Endothelial cell of umbilical vein (primary cell): Measurements from ENCODE around the gene CAMK2D. TPM values are rescaled to one million over a fixed set of nuclear protein-coding genes. Genes with fewer than 3 reads are reported as not detected.

Experiments
- BruUV-seq: library from RNA; stranded (reverse); fragments of 400-500 nt; replicated peaks from 2 replicates; lab custom pipeline; 2021; lab: Mats Ljungman, UMichigan
- CTCF ChIA-PET: fragments of 300-600, 350-600 bp; sonication (Branson Sonifier 250); formaldehyde crosslinking; loops from one replicate; lab custom pipeline; 2021; ENCODE audit warnings: antibody characterized with exemption, inconsistent platforms; lab: Charles Lee
- POLR2A ChIA-PET: fragments of 300-600, 350-600 bp; sonication (Branson Sonifier 250); formaldehyde crosslinking; loops from one replicate; lab custom pipeline; 2021; ENCODE audit warnings: antibody characterized with exemption, inconsistent platforms; lab: Charles Lee
- DNase-seq: peaks from one replicate; pipeline ENCODE4 v3.0.0-alpha.2; 2011; ENCODE audit warnings: low read depth, low spot score
- FAIRE-seq: peaks from 2 replicates; lab custom pipeline; 2011; peaks lifted over from hg19 to GRCh38; lab: Jason Lieb, UNC
- H2AFZ ChIP-seq: 2 replicates; pipeline ENCODE4 v1.6.0; 2012; ENCODE audit warnings: low read depth, low read length, control low read depth, inconsistent platforms
- H3K27ac ChIP-seq: 2 replicates; pipeline ENCODE4 v1.5.1; 2011; ENCODE audit warnings: low read depth, mild to moderate bottlenecking, control low read depth, low read length, moderate library complexity; ENCODE audit not compliant: insufficient read depth
- H3K27me3 ChIP-seq, 2 experiments: 2 replicates each; pipeline versions ENCODE4 v1.6.0 to v1.6.1; 2011; ENCODE audit warnings: low read length in 2 of 2, mixed read lengths in 1 of 2; ENCODE audit not compliant: control insufficient read depth in 2 of 2, insufficient read depth in 2 of 2
- H3K36me3 ChIP-seq, 2 experiments: 2 replicates in 1 of 2; 3 replicates in 1 of 2; pipeline ENCODE4 v1.5.1; 2011; ENCODE audit warnings: low read length in 2 of 2, mild to moderate bottlenecking in 1 of 2, moderate library complexity in 1 of 2; ENCODE audit not compliant: control insufficient read depth in 2 of 2, insufficient read depth in 2 of 2; ENCODE audit errors: extremely low read depth in 1 of 2
- H3K4me1 ChIP-seq: 3 replicates; pipeline ENCODE4 v1.5.1; 2011; ENCODE audit warnings: mild to moderate bottlenecking, low read length; ENCODE audit not compliant: control insufficient read depth, insufficient read depth; ENCODE audit errors: extremely low read depth
- H3K4me2 ChIP-seq: 2 replicates; pipeline ENCODE4 v1.6.1; 2011; ENCODE audit warnings: low read length, control low read depth, mixed read lengths; ENCODE audit not compliant: insufficient read depth
- H3K4me3 ChIP-seq, 3 experiments: fragments of 200-600 bp in 1 of 3; sonication (generic), shearing (Covaris generic) in 1 of 3; replicated peaks in 1 of 3; 2 replicates each; pipeline ENCODE4 v1.5.1; 2011 to 2016; ENCODE audit warnings: control low read depth in 3 of 3, low read length in 3 of 3, mild to moderate bottlenecking in 2 of 3, inconsistent platforms in 1 of 3, low read depth in 1 of 3, moderate library complexity in 1 of 3; ENCODE audit not compliant: insufficient read depth in 1 of 3
- H3K79me2 ChIP-seq: 2 replicates; pipeline ENCODE4 v1.6.0; 2012; ENCODE audit warnings: low read length, inconsistent platforms; ENCODE audit not compliant: control insufficient read depth, insufficient read depth
- H3K9ac ChIP-seq: replicated peaks from 2 replicates; pipeline ENCODE3; 2011; ENCODE audit warnings: low read length, control low read depth; ENCODE audit not compliant: insufficient read depth; ENCODE audit errors: extremely low read depth
- H3K9me1 ChIP-seq: replicated peaks from 3 replicates; pipeline ENCODE4 v1.6.0; 2011; ENCODE audit warnings: mild to moderate bottlenecking, low read length; ENCODE audit not compliant: control insufficient read depth, insufficient read depth; ENCODE audit errors: extremely low read depth
- H3K9me3 ChIP-seq: replicated peaks from 2 replicates; pipeline ENCODE4 v1.5.1; 2012; ENCODE audit warnings: low read length, inconsistent platforms; ENCODE audit not compliant: control insufficient read depth, insufficient read depth
- H4K20me1 ChIP-seq: replicated peaks from 2 replicates; pipeline ENCODE3; 2011; ENCODE audit warnings: mild to moderate bottlenecking, low read length; ENCODE audit not compliant: control insufficient read depth, insufficient read depth; ENCODE audit errors: extremely low read depth
- CTCF ChIP-seq, 2 donors: IDR thresholded peaks; 1 replicate in 1 of 2; 2 replicates in 1 of 2; pipeline ENCODE4 v1.5.1; 2011; ENCODE audit warnings: low read length in 2 of 2, mild to moderate bottlenecking in 2 of 2, moderate library complexity in 2 of 2, control low read depth in 1 of 2, inconsistent platforms in 1 of 2, low read depth in 1 of 2; ENCODE audit not compliant: insufficient read depth in 1 of 2; ENCODE audit errors: extremely low read depth in 1 of 2
- EZH2 ChIP-seq: IDR thresholded peaks from 2 replicates; pipeline ENCODE4 v1.6.1; 2012; ENCODE audit warnings: borderline replicate concordance, low read depth, mild to moderate bottlenecking, moderate library complexity, low read length, inconsistent platforms; ENCODE audit not compliant: severe bottlenecking
- FOS ChIP-seq: IDR thresholded peaks from 2 replicates; pipeline ENCODE4 v1.6.1; 2011; ENCODE audit warnings: mild to moderate bottlenecking, low read length, moderate library complexity, borderline replicate concordance; ENCODE audit not compliant: insufficient read depth
- GATA2 ChIP-seq: IDR thresholded peaks from 2 replicates; pipeline ENCODE4 v1.7.0; 2011; ENCODE audit warnings: low read depth, mild to moderate bottlenecking, moderate library complexity, mixed read lengths, low read length; ENCODE audit not compliant: insufficient read length, insufficient read depth
- JUN ChIP-seq: IDR thresholded peaks from 2 replicates; pipeline ENCODE4 v1.6.1; 2011; ENCODE audit warnings: borderline replicate concordance, low read depth; ENCODE audit not compliant: insufficient read length, insufficient read depth
- MAX ChIP-seq: IDR thresholded peaks from 2 replicates; pipeline ENCODE4 v1.6.1; 2011; ENCODE audit not compliant: insufficient read depth, insufficient read length
- MYC ChIP-seq: IDR thresholded peaks from one replicate; pipeline ENCODE4 v1.6.1; 2011; ENCODE audit warnings: mild to moderate bottlenecking, low read depth, low read length
- POLR2A ChIP-seq: IDR thresholded peaks from 2 replicates; pipeline ENCODE4 v1.6.1; 2012; ENCODE audit warnings: low read depth, mild to moderate bottlenecking, control low read depth, low read length
- POLR2AphosphoS5 ChIP-seq: IDR thresholded peaks from 2 replicates; pipeline ENCODE4 v1.6.1; 2012; ENCODE audit warnings: low read depth, mild to moderate bottlenecking, control low read depth, low read length, moderate library complexity; ENCODE audit not compliant: insufficient read depth
- dilution Hi-C: fragments of 300-500 bp; cut with MboI; formaldehyde crosslinking; loops from one replicate; pipeline ENCODE4 v1.15.0; 2019; ENCODE audit warnings: low sequenced_read_pairs; ENCODE audit not compliant: extremely low pct_ligation_motif_present
- intact Hi-C: fragments of 100-400 bp; cut with micrococcal nuclease; formaldehyde crosslinking; loops from one replicate; pipeline ENCODE4 v1.10.0; 2022
- polyA plus RNA-seq, 4 experiments: library from polyadenylated mRNA; depleted of rRNA in 3 of 4; stranded (reverse) in 3 of 4; unstranded in 1 of 4; fragments of >200 nt; gene quantifications; 2 replicates each; pipeline versions ENCODE4 v1.2.1 to v1.2.3, GENCODE V29; 2011 to 2012; ENCODE audit warnings: missing spikeins in 1 of 4
- total RNA-seq: library from RNA; stranded (reverse); gene quantifications from 2 replicates; pipeline ENCODE4 v1.2.3, GENCODE V29; 2021

The CAMK2D gene
- total and polyA plus RNA-seq, 2 donors (not counting 3 experiments of a cell fraction or from before 2014, with no cell fraction given): 10.4 to 30.7 TPM

GRCh38 chr4:113602646-113603228, 158.8 kb downstream of the CAMK2D start:
- ChIA-PET POLR2A (no interaction called here), CTCF (no interaction called here)
- intact Hi-C loops (no loop called here), dilution Hi-C loops (no loop called here)
- no peaks in the 10 kb centered on the region for H3K79me2 ChIP-seq
- no TSS peak for BruUV-seq
- FAIRE-seq: no peak
- no peak overlapping the region for H3K4me2 ChIP-seq
- H3K9ac ChIP-seq: no peak overlapping the region
- H3K9me3 ChIP-seq: no peaks in the 10 kb centered on the region
- H2AFZ ChIP-seq: no peak overlapping the region
- no peak for DNase-seq
- H3K4me1 ChIP-seq: no peaks in the 10 kb centered on the region
- H3K36me3 ChIP-seq: no peaks in the 10 kb centered on the region
- H3K27ac ChIP-seq: no peak overlapping the region
- no peaks in the 10 kb centered on the region for H3K27me3 ChIP-seq
- TF ChIP-seq JUN (no peak), POLR2AphosphoS5 (no peak), MAX (no peak), MYC (no peak), CTCF (IDR thresholded peaks at IDR 0.05; ENCODE audit: extremely low read depth in 1 of 2, insufficient read depth in 1 of 2, low read depth in 1 of 2, low read length in 2 of 2) (no peak), GATA2 (no peak), FOS (no peak), POLR2A (no peak), EZH2 (no peak)
- no peak overlapping the region for H3K4me3 ChIP-seq
- no peaks in the 10 kb centered on the region for H3K9me1 ChIP-seq
- no peaks in the 10 kb centered on the region for H4K20me1 ChIP-seq
